ENCODE measurements around the gene CBLIF.

CBLIF gene

DNA sequence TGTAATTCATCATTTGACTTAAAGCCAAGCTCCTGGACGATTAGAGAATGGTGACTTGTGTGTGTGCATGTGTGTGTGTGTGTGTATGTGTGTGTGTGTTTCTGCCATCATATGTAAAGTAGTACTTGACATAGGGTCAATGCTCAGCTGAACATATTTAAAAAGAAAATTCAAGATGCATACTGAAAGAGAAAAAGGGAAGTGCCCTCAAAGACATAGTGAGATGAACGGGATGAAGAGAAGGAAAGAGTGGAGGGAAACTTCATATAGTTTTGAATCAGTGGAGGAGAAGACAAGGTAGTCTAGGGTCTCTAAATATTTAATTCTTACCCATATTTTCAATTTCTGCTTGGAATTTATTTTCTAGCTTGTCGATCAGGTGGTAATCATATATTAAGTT, 17.0 kb upstream of the CBLIF start:
- TF ChIP-seq SIN3A (IDR thresholded peaks at IDR 0.05; ENCODE audit: borderline replicate concordance, insufficient read depth, low read length) = no peak
- no peak for TF ChIP-seq TAF1 (IDR thresholded peaks at IDR 0.05; ENCODE audit: borderline replicate concordance, insufficient read depth, low read length)
- no peak for TF ChIP-seq FOXP2 (optimal IDR thresholded peaks at IDR 0.05; ENCODE audit: borderline replicate concordance, extremely low read depth, extremely low read length, insufficient read depth)

DNA sequence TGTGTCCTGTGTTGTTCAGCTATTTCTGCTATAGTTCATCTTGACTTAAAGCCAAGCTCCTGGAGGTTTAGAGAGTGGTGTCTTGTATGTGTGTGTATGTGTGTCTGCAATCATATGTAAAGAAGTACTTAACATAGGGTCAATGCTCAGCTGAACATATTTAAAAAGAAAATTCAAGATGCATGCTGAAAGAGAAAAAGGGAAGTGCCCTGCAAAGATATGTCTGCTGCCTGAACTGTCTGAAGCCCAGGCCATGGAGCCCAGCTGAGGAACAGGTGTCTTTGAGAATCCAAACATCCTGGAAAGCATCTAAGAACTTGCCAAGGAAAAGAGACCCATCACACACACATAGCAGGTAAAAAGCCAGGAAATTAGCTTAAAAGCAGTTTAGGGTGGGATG, 14.4 kb upstream of the CBLIF start:
- TF ChIP-seq FOXP2 (optimal IDR thresholded peaks at IDR 0.05; ENCODE audit: borderline replicate concordance, extremely low read depth, extremely low read length, insufficient read depth) (no peak), TAF1 (IDR thresholded peaks at IDR 0.05; ENCODE audit: borderline replicate concordance, insufficient read depth, low read length) (no peak), SIN3A (IDR thresholded peaks at IDR 0.05; ENCODE audit: borderline replicate concordance, insufficient read depth, low read length) (no peak), POLR2AphosphoS5 (IDR thresholded peaks at IDR 0.05; ENCODE audit: low read depth, low read length) (no peak)
- TF ChIP-seq, protein P1, sequence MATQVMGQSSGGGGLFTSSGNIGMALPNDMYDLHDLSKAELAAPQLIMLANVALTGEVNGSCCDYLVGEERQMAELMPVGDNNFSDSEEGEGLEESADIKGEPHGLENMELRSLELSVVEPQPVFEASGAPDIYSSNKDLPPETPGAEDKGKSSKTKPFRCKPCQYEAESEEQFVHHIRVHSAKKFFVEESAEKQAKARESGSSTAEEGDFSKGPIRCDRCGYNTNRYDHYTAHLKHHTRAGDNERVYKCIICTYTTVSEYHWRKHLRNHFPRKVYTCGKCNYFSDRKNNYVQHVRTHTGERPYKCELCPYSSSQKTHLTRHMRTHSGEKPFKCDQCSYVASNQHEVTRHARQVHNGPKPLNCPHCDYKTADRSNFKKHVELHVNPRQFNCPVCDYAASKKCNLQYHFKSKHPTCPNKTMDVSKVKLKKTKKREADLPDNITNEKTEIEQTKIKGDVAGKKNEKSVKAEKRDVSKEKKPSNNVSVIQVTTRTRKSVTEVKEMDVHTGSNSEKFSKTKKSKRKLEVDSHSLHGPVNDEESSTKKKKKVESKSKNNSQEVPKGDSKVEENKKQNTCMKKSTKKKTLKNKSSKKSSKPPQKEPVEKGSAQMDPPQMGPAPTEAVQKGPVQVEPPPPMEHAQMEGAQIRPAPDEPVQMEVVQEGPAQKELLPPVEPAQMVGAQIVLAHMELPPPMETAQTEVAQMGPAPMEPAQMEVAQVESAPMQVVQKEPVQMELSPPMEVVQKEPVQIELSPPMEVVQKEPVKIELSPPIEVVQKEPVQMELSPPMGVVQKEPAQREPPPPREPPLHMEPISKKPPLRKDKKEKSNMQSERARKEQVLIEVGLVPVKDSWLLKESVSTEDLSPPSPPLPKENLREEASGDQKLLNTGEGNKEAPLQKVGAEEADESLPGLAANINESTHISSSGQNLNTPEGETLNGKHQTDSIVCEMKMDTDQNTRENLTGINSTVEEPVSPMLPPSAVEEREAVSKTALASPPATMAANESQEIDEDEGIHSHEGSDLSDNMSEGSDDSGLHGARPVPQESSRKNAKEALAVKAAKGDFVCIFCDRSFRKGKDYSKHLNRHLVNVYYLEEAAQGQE (IDR thresholded peaks at IDR 0.05; ENCODE audit: insufficient read depth in 1 of 2, low read depth in 2 of 2, low read length in 2 of 2) = no peak

DNA sequence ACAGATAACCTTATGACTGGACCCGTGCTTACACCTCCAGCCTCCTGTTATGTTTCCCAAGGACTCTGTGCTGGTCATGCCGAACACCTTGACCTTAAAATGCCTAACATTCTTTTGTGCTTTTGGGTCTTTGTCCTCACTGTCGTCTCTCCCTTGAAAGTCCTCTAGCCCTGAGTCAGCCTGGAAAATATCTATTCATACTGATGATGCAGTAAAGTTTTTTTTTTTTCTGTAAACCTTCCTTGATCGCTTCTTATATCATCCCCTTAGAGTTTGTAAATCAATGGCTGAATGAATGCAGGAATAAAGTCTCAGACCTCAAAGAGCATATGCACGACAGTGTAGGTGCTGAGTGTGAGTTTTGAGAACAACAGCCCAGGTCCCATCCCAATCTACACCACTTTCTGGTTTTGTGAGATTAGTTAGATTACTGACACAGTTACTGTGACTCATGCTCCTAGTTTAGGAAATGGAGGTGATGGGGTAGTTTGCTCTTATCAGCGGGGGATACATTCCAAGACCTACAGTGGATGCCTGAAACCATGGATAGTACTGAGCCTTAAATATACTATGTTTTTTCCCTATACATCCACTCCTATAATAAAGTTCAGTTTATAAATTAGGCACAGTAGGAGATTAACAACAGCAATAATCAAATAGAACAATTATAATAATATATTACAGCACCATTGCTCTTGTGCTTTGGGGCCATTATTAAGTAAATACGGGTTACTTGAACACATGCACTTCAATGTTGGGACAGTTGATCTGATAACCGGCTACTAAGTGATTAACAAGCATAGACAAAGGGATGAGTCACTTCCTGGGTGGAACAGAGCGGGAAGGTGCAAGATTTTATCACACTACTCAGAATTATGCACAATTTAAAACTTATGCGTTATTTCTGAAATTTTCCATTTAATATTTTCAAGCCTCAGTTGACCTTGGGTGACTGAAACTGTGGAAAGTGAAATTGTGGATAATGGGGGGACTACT, 12.4 kb upstream of the CBLIF start:
- no peak for TF ChIP-seq SIN3A (IDR thresholded peaks at IDR 0.05; ENCODE audit: borderline replicate concordance, insufficient read depth, low read length)
- no peak for TF ChIP-seq POLR2AphosphoS5 (IDR thresholded peaks at IDR 0.05; ENCODE audit: low read depth, low read length)
- TF ChIP-seq, protein P1 (IDR thresholded peaks at IDR 0.05; ENCODE audit: insufficient read depth in 1 of 2, low read depth in 2 of 2, low read length in 2 of 2) = no peak
- TF ChIP-seq FOXP2 (optimal IDR thresholded peaks at IDR 0.05; ENCODE audit: borderline replicate concordance, extremely low read depth, extremely low read length, insufficient read depth) = no peak
- no peak for TF ChIP-seq TAF1 (IDR thresholded peaks at IDR 0.05; ENCODE audit: borderline replicate concordance, insufficient read depth, low read length)

DNA sequence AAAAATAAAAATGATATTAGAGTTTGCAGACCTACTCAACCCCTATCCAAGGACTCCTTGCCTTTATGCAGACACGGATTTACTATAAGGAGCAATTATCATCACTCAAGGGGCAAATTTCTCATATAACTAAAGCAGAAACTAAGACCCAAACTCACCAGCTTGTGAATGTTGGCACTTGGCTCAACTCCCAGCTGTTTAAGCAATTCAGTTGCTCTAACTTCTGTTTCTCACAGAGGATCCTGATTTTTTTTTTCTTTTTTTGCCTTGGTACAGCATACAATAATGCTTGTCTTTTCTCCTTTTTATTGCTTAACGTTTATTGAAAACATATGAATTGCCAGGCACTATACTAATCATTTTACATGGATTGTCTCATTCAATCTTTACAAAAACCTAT, 9.6 kb upstream of the CBLIF start:
- TF ChIP-seq TAF1 (IDR thresholded peaks at IDR 0.05; ENCODE audit: borderline replicate concordance, insufficient read depth, low read length) (no peak), FOXP2 (optimal IDR thresholded peaks at IDR 0.05; ENCODE audit: borderline replicate concordance, extremely low read depth, extremely low read length, insufficient read depth) (no peak), SIN3A (IDR thresholded peaks at IDR 0.05; ENCODE audit: borderline replicate concordance, insufficient read depth, low read length) (no peak), POLR2AphosphoS5 (IDR thresholded peaks at IDR 0.05; ENCODE audit: low read depth, low read length) (no peak)
- TF ChIP-seq, protein P1 (IDR thresholded peaks at IDR 0.05; ENCODE audit: insufficient read depth in 1 of 2, low read depth in 2 of 2, low read length in 2 of 2) = no peak

DNA sequence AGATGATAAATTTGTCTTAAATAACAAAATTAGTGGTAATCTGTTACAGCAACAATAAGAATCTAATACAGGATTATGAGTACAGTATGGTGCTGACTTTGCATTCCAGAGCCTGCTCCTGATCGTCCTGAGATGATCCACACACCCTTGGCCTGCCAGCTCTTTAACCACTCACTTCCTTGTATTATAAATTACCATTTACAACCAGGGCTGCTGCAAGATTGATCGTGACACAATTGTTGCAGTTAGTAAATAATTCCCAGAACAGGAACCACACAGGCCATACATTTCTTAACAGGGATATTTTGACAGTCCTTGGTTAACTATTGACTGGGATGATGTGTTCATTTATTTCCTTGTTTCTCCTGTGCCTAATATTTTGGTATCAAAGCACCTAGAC, 3.8 kb upstream of the CBLIF start:
- TF ChIP-seq, protein P1 (IDR thresholded peaks at IDR 0.05; ENCODE audit: insufficient read depth in 1 of 2, low read depth in 2 of 2, low read length in 2 of 2) = no peak
- TF ChIP-seq POLR2AphosphoS5 (IDR thresholded peaks at IDR 0.05; ENCODE audit: low read depth, low read length) (no peak), TAF1 (IDR thresholded peaks at IDR 0.05; ENCODE audit: borderline replicate concordance, insufficient read depth, low read length) (no peak), SIN3A (IDR thresholded peaks at IDR 0.05; ENCODE audit: borderline replicate concordance, insufficient read depth, low read length) (no peak), FOXP2 (optimal IDR thresholded peaks at IDR 0.05; ENCODE audit: borderline replicate concordance, extremely low read depth, extremely low read length, insufficient read depth) (no peak)
